ENCODE results near the gene SLC27A5. TPM values are rescaled to one million over a fixed set of nuclear protein-coding genes. Genes with fewer than 3 reads are reported as not detected.

The SLC27A5 gene
- total and polyA plus RNA-seq, 9 of the 15 experiments (the other 6 are each of a cell fraction or from before 2014, with no cell fraction given), result 42.2 to 318 (median 64.7) TPM

DNA sequence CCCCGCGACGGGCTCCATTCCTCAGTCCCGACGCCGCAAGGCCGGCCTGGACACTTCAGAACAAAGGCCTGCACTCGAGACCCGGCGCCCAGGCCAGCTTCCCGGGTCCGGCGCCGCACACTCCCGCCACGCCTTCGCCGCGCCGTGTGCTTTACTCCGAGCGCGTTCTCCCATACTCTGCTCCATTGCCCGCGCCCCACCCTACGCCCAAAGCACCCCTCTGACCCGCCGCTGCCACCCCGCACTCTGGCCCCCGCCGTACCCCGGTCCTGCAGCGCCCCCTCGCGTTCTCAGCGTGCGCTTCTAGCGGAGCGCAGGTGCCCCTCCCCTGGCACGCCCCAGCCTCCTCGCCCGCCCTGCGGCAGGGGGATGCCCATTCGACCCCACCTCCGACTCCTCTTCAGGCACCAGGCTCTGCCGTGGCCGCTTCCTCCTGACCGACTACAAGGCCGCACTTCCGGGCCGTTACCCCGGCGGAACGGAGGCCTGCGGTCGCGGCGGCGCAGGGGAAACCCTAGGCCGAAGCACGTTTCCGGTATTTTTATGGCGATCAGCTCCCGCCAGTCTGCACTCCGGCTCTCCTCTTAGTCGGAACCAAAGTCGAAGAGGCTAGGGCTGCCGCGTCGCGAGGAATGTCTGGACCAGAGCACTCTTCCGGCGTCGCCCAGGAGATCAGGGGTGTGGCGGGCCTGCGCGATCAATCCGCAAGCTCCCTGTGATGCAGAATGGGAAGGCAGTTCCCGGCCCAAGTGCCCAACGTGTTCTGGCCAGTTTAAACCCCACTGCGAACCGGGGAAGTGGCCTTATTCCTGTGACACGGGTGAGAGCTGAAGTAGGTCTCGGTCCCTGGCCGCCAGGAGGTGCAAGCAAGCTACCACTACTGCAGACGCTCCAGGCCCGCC lies 7.8 kb upstream of the SLC27A5 start, which contains the start of gene ZBTB45 (continued):
- TF ChIP-seq, protein P1, sequence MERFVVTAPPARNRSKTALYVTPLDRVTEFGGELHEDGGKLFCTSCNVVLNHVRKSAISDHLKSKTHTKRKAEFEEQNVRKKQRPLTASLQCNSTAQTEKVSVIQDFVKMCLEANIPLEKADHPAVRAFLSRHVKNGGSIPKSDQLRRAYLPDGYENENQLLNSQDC (CRISPR knock-in tag; IDR thresholded peaks at IDR 0.05), result peak; percentile 91
- TF ChIP-seq SIRT6 (IDR thresholded peaks at IDR 0.05; ENCODE audit: low read depth, low read length) (no peak), ATF3 (IDR thresholded peaks at IDR 0.05) (no peak), ATF3 (CRISPR knock-in tag; conservative IDR thresholded peaks at IDR 0.05) (peak; percentile 49; the same call in 1 of the 2 replicates), KAT7 (CRISPR knock-in tag; IDR thresholded peaks at IDR 0.05; ENCODE audit: borderline replicate concordance) (peak; percentile 85; the same call in 1 of the 2 replicates), ATF1 (CRISPR knock-in tag; IDR thresholded peaks at IDR 0.05) (peak; percentile 82), ATF1 (tag; IDR thresholded peaks at IDR 0.05) (peak; percentile 91), BCOR (IDR thresholded peaks at IDR 0.05) (peak; percentile 47; the same call in 1 of the 2 replicates), HNRNPLL (IDR thresholded peaks at IDR 0.05; ENCODE audit: low read depth, low read length, poor library complexity, severe bottlenecking) (peak; percentile 87), SRSF7 (optimal IDR thresholded peaks at IDR 0.05; ENCODE audit: low read depth, low read length) (no peak), DDX20 (tag; IDR thresholded peaks at IDR 0.05; ENCODE audit: low read depth) (no peak), TFAM (CRISPR knock-in tag; conservative IDR thresholded peaks at IDR 0.05) (no peak), POU5F1 (IDR thresholded peaks at IDR 0.05; ENCODE audit: borderline replicate concordance, low read depth, low read length, partially characterized antibody) (peak; percentile 14), RAD21 (CRISPR knock-in tag; conservative IDR thresholded peaks at IDR 0.05 in 1 of 2, IDR thresholded peaks at IDR 0.05 in 1 of 2) (peak; percentile 83 to 85), MCM2 (IDR thresholded peaks at IDR 0.05; ENCODE audit: low read depth) (no peak), KLF6 (CRISPR knock-in tag; IDR thresholded peaks at IDR 0.05; ENCODE audit: borderline replicate concordance) (peak; percentile 20; the same call in 1 of the 2 replicates), ZNF280B (CRISPR knock-in tag; IDR thresholded peaks at IDR 0.05) (no peak), SIN3B (IDR thresholded peaks at IDR 0.05; ENCODE audit: low read depth) (peak; percentile 99), ETV5 (CRISPR knock-in tag; IDR thresholded peaks at IDR 0.05; ENCODE audit: low read depth) (peak; percentile 98), ZNF444 (CRISPR knock-in tag; IDR thresholded peaks at IDR 0.05) (no peak), ZNF316 (IDR thresholded peaks at IDR 0.05) (no peak)
- TF ChIP-seq, protein P2, sequence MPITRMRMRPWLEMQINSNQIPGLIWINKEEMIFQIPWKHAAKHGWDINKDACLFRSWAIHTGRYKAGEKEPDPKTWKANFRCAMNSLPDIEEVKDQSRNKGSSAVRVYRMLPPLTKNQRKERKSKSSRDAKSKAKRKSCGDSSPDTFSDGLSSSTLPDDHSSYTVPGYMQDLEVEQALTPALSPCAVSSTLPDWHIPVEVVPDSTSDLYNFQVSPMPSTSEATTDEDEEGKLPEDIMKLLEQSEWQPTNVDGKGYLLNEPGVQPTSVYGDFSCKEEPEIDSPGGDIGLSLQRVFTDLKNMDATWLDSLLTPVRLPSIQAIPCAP (CRISPR knock-in tag; IDR thresholded peaks at IDR 0.05; ENCODE audit: borderline replicate concordance), result peak; percentile 88; the same call in 1 of the 2 replicates
- TF ChIP-seq, protein P3, sequence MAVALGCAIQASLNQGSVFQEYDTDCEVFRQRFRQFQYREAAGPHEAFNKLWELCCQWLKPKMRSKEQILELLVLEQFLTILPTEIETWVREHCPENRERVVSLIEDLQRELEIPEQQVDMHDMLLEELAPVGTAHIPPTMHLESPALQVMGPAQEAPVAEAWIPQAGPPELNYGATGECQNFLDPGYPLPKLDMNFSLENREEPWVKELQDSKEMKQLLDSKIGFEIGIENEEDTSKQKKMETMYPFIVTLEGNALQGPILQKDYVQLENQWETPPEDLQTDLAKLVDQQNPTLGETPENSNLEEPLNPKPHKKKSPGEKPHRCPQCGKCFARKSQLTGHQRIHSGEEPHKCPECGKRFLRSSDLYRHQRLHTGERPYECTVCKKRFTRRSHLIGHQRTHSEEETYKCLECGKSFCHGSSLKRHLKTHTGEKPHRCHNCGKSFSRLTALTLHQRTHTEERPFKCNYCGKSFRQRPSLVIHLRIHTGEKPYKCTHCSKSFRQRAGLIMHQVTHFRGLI (CRISPR knock-in tag; IDR thresholded peaks at IDR 0.05), result no peak

Measured in K562 (cell line).